ENCODE data around the gene PDF. TPM values are rescaled to one million over a fixed set of nuclear protein-coding genes. Genes with fewer than 3 reads are reported as not detected.
A peak's percentile ranks its signal among the peaks of the same experiment; 100 is the strongest.

PDF gene
- polyA plus RNA-seq, 4 donors: 2.2 to 7.5 (median 3.5) TPM

- no peak for DNase-seq (ENCODE audit: low read depth in 4 of 4, low spot score in 3 of 4)
These were observed 9.8 kb upstream of the PDF start for GRCh38 chr16:69340095-69340644.

DNA sequence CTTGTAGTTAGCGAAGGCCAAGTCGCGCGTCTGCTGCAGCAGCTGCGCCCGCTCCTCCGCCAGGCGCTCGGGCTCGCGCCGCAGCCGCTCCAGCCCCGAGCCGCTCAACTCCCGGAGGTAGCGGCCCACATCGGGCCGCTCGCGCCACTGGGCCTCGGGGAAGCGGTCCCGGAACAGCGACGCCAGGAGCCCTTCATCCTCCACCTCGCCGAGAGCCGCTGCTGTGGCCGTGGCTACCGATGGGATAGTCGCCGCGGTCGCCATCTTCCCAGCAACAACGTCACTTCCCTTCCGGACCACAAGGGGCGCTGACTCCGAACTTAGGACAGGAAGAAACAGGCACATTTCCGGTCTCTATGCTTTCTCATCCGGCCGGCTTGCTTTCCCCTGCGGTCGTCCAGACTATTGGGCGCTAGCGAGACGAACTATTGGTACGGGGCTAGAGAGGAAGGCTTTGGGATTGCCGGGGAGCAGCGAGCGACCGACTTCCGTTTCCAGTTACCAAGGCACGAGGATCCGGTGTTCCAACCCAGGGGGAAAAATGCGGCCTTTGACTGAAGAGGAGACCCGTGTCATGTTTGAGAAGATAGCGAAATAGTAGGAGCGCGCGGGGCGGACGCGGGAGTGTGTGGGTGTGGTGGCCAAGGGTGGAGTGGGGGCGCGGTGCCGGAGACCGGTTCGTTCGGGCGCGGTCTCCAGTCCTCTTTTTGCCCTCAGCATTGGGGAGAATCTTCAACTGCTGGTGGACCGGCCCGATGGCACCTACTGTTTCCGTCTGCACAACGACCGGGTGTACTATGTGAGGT is 9.1 kb upstream of the PDF start, which contains the start of the genes COG8 and NIP7:
Gene COG8 (minus strand): TSS at position 276 of the 806 bp plus-strand sequence. CDS start 12 bp downstream, at position 264.
Gene NIP7 (plus strand): TSS at position 484 of the 806 bp plus-strand sequence. CDS start 58 bp downstream, at position 542.
- peak; percentile 91 to 97 (median 96) for DNase-seq (ENCODE audit: low read depth in 4 of 4, low spot score in 3 of 4)

- DNase-seq (ENCODE audit: low read depth in 4 of 4, low spot score in 3 of 4): no peak
These were observed 8.3 kb upstream of the PDF start for GRCh38 chr16:69338557-69339288.

GRCh38 chr16:69334696-69335095 is 4.3 kb upstream of the PDF start:
- no peak for DNase-seq (ENCODE audit: low read depth in 4 of 4, low spot score in 3 of 4)

DNA sequence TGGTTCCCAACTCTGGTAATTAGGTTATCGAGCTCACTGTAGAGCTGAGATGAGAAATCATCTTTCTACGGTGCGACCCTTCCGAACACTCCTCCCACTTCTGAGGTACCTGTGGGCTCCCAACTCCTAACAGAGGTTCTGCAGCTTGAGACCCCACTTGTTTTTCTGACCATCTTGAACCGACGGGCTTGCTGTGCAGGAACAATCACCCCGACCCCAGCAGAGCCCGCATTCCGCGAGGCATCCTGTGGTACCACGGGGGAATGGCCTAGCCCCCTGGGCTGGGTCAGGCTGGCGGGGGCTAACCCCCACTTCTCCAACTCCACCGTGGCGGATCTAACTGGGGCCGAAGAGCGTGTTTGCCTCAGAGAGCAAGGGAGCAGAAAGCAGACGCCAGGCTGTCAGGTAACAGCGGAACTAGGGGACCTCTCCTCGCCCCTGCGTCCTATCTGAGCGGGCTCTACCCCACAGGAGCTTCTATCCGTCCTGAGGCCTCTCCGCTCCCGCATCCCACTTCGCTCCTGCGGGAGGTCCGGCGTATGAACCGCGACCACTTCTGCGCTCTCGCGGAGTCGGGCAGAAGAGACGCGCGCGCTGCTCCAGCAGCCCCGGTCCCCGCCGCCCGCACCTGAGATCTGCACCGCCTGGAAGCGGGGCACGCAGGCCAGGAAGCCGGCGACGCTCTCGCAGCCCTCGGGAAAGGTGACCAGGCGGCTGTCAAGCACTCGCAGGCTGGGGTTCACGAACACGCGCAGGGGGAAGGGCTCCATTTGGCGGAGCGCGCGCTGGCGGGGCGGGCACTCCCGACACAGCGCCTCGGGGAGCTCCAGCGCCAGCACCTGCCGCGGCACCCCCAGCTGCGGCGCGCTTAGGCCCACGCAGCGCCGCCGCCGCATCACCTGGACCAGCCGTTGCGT is 761 bp downstream of the PDF start:
- no peak for DNase-seq (ENCODE audit: low read depth in 4 of 4, low spot score in 3 of 4)

DNA sequence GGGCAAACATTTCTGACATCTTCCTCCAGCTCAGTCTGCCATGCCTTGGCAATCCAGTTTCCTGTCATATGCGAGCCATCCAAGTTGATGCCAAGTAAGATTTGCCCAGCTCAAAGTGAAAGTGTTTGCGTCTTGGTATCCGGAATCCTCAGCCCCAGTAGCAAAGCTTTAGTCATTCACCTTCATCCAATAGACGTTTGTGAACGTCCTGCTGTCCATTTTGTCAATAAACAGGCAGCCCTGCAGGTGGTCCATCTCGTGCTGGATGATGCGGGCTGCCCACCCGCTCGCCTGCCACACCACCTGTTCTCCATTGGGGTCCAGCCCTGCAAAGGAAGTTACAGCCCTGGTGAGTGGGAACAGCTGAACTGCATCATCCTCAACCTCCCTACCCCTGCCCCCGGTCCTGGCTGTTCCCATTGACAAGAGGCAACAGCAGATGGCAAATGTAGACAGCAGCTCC is 1.5 kb downstream of the PDF start:
- DNase-seq (ENCODE audit: low read depth in 4 of 4, low spot score in 3 of 4): no peak

DNA sequence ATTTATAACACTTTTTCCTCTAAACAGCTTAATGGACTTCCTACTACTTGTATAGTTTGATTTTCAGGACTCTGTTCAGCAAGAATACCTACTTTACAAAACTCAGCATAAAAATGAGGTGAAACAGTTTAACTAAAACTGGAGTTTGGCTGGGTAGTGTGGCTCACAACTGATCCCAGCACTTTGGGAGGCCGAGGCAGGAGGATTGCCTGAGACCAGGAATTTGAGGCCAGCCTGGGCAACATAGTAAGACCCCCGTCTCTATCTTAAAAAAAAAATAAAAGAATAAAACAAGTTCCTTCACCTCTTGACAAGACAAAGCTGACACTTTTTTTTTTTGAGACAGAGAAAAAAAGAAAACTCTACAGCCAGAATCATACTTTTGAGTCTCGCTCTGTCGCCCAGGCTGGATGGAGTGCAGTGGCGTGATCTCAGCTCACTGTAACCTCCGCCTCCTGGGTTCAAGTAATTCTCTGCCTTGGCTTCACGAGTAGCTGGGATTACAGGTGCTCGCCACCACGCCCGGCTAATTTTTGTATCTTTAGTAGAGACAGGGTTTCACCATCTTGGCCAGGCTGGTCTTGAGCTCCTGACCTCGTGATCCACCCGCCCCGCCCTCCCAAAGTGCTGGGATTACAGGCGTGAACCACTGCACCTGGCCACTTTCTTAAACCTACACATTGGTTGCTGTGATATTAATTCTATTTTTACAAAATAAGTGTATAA is 2.6 kb downstream of the PDF start:
- no peak for DNase-seq (ENCODE audit: low read depth in 4 of 4, low spot score in 3 of 4)

GRCh38 chr16:69326172-69326873 is 4.1 kb downstream of the PDF start:
- no peak for DNase-seq (ENCODE audit: low read depth in 4 of 4, low spot score in 3 of 4)

- DNase-seq (ENCODE audit: low read depth in 4 of 4, low spot score in 3 of 4): no peak
These were observed 4.6 kb downstream of the PDF start for GRCh38 chr16:69325784-69326171.

DNA sequence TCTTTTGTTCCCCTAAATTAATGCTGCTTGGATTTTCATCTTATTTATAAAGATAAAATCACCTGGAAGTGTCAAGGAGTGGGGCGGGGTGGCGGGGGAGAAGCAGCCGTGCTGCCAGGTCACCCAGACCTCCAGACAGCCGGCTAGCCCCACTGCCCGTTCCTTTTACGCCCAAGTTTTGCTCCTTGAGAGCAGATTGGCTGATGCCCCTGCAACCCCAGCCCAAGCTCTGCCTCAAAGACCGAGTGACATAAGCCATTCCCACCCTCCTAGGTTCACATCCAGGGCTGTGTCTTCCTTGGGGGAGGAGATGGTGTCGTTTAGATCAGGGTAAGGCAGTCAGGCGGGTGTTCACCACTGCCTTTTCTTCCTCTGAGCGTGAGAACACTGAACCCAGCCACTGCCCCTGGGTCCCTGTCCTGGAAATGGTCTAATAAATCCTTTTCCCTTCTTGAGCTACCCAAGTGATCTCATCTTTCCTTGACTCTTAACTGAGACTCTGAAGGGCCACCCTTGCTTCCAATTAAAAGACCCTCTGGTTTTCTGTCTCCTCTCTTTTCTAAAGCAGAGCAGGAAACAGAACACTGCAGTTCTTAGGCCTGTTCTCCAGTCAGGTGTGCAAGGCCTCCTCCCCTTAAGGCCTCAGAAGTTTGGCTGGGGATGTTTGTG is 5.7 kb downstream of the PDF start:
- DNase-seq (ENCODE audit: low read depth in 4 of 4, low spot score in 3 of 4): no peak

DNA sequence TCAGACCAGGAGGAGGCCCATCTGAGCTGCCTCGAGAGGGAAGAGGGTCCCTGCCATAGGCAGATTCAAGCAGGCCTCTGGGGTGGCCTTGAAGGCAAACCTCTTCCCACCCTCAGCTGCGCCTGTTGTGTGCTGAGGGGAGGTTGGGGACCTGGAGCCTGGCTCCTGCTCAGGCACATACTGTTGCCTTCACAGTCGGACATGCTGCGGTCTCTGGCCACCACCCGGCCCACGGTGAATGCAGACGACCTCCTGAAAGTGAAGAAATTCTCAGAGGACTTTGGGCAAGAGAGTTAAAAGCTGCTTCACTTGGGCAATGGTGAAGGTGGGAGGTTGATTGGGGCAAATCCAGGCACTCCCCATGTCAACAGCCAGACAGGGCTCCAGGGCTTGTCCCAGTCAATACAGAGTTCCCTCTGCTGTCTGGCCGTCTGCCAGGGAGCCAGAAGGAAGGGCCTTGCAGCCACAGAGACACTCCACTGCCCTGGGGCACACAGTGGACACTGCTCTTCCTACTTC is 6.3 kb downstream of the PDF start:
- DNase-seq (ENCODE audit: low read depth in 4 of 4, low spot score in 3 of 4): no peak

DNA sequence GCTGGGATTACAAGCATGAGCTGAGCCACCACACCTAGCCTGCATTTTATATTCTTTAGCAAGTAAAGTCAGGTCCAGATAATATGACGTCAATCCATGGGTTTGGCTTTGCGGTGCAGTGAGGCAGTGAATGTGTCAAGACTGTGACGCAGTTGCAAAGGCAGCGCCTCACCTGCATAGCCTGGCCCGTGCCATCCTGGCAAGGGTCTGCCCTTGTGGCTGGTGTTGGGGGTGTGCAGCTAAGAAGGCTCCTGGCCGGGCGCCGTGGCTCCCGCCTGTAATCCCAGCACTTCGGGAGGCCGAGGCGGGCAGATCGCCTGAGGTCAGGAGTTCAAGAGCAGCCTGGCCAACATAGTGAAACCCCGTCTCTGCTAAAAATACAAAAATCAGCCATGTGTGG is 7.0 kb downstream of the PDF start:
- DNase-seq (ENCODE audit: low read depth in 4 of 4, low spot score in 3 of 4): no peak

DNA sequence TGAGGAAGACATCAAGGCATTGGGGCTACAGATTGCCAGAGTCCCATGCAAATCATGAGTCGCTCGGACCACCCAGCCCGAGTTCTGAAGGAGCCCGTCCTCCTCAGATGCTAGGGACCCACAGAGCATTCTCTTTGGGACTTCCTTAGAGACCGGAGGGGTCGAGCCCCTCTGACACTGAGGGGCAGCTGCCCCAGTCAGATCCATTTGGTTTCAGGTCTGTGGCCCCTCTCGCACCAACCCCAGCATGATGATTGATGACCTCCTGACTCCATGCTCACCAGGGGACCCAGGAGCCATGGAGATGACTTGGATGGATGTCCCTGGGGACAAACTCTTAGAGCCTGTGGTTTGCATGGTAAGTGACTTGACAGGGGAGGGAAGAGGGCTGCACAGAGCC is 8.0 kb downstream of the PDF start:
- no peak for DNase-seq (ENCODE audit: low read depth in 4 of 4, low spot score in 3 of 4)

- no peak for DNase-seq (ENCODE audit: low read depth in 4 of 4, low spot score in 3 of 4)
These were observed 9.3 kb downstream of the PDF start for GRCh38 chr16:69321080-69321479.

DNA sequence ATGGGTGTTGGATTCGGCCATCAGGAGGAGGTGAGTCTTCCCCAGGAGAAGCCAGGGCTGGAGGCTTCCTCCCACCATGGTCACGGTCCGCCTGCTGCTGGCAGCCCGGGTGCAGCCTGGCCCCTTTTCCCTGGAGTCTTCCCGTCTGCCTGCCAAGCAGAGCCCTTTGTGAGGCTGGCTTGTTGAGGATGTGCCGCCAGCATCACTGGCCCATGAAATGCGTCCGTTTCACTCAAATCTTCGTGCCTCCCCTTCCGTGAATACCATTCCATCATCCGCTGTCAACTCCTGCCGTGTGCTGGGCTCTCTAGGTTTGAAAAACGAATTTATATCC is 9.7 kb downstream of the PDF start:
- no peak for DNase-seq (ENCODE audit: low read depth in 4 of 4, low spot score in 3 of 4)

- no peak for DNase-seq (ENCODE audit: low read depth in 4 of 4, low spot score in 3 of 4)
These were observed 10.3 kb downstream of the PDF start for GRCh38 chr16:69319826-69320739.

GRCh38 chr16:69319381-69319780 is 11.0 kb downstream of the PDF start:
- DNase-seq (ENCODE audit: low read depth in 4 of 4, low spot score in 3 of 4): no peak
